HEK293 (cell line): Measurements from ENCODE around the gene IGF2R.

Experiments
- CTCF ChIA-PET: fragments of 350-600 bp; formaldehyde crosslinking; extraction: SDS; loops from one replicate; lab custom pipeline; 2021; ENCODE audit warnings: antibody characterized with exemption; lab: Yijun Ruan, JAX
- POLR2A ChIA-PET: fragments of 300-600 bp; formaldehyde crosslinking; extraction: SDS; loops from one replicate; lab custom pipeline; 2020; ENCODE audit warnings: antibody characterized with exemption, inconsistent platforms; lab: Yijun Ruan, JAX
- H3K27ac ChIP-seq: fragments of 200-500 bp; sonication (Bioruptor generic); 2 replicates; pipeline ENCODE4 v1.5.1; 2014; ENCODE audit warnings: low read depth, low read length, control low read depth, inconsistent platforms; ENCODE audit errors: extremely low read depth
- H3K36me3 ChIP-seq, 2 experiments: fragments of 200-500 bp in 1 of 2; sonication (Bioruptor generic) in 1 of 2; 1 replicate in 1 of 2; 2 replicates in 1 of 2; pipeline ENCODE4 v1.5.1; 2014 to 2017; ENCODE audit warnings: inconsistent platforms in 2 of 2, low read length in 2 of 2; ENCODE audit not compliant: control insufficient read depth in 2 of 2, insufficient read depth in 1 of 2
- H3K4me1 ChIP-seq: fragments of 200-500 bp; sonication (Bioruptor generic); 2 replicates; pipeline ENCODE4 v1.5.1; 2014; ENCODE audit warnings: mild to moderate bottlenecking, low read length, inconsistent platforms; ENCODE audit not compliant: control insufficient read depth, insufficient read depth
- H3K4me3 ChIP-seq: 2 replicates; pipeline ENCODE4 v1.5.1; 2011; ENCODE audit warnings: low read depth, mild to moderate bottlenecking, control low read depth, low read length, moderate library complexity
- H3K9me3 ChIP-seq: fragments of 200-500 bp; sonication (Bioruptor generic); 2 replicates; pipeline ENCODE4 v1.5.1; 2014; ENCODE audit warnings: low read depth, low read length, inconsistent platforms; ENCODE audit not compliant: control insufficient read depth, insufficient read depth
- GFI1B ChIP-seq: fragments of 450-650 bp; formaldehyde crosslinking; IDR thresholded peaks from 2 replicates; pipeline ENCODE4 v1.5.1; 2016; ENCODE audit warnings: missing biosample characterization, missing genetic modification characterization
- OSR2 ChIP-seq: fragments of 450-650 bp; formaldehyde crosslinking; IDR thresholded peaks from 2 replicates; pipeline ENCODE4 v1.5.1; 2016; ENCODE audit warnings: missing biosample characterization, missing genetic modification characterization
- OVOL3 ChIP-seq: fragments of 450-650 bp; formaldehyde crosslinking; IDR thresholded peaks from 2 replicates; pipeline ENCODE4 v1.5.1; 2016; ENCODE audit warnings: missing biosample characterization, missing genetic modification characterization
- TCF7L2 ChIP-seq: IDR thresholded peaks from 2 replicates; pipeline ENCODE4 v1.6.1; 2011; ENCODE audit warnings: low read depth, mild to moderate bottlenecking, inconsistent platforms, low read length, moderate library complexity, borderline replicate concordance
- TRIM28 ChIP-seq: IDR thresholded peaks from 2 replicates; pipeline ENCODE4 v1.6.1; 2011; ENCODE audit warnings: low read length, control low read depth, borderline replicate concordance
- YY1 ChIP-seq: fragments of 450-650 bp; formaldehyde crosslinking; IDR thresholded peaks from 2 replicates; pipeline ENCODE4 v1.5.1; 2018; ENCODE audit warnings: missing biosample characterization, missing genetic modification characterization
- ZBTB20 ChIP-seq: fragments of 450-650 bp; formaldehyde crosslinking; IDR thresholded peaks from 2 replicates; pipeline ENCODE4 v1.5.1; 2016; ENCODE audit warnings: missing biosample characterization, missing genetic modification characterization
- ZBTB21 ChIP-seq: fragments of 450-650 bp; formaldehyde crosslinking; IDR thresholded peaks from 2 replicates; pipeline ENCODE4 v1.5.1; 2017; ENCODE audit warnings: missing biosample characterization, missing genetic modification characterization
- ZBTB26 ChIP-seq: fragments of 450-650 bp; formaldehyde crosslinking; optimal IDR thresholded peaks from 2 replicates; pipeline ENCODE3; 2016; ENCODE audit warnings: missing biosample characterization, mild to moderate bottlenecking, missing genetic modification characterization
- ZBTB44 ChIP-seq: fragments of 450-650 bp; IDR thresholded peaks from 2 replicates; pipeline ENCODE4 v1.5.1; 2018; ENCODE audit warnings: missing biosample characterization, mild to moderate bottlenecking, missing genetic modification characterization
- ZNF16 ChIP-seq: fragments of 450-650 bp; formaldehyde crosslinking; IDR thresholded peaks from 2 replicates; pipeline ENCODE4 v1.5.1; 2016; ENCODE audit warnings: low read depth, missing biosample characterization, missing genetic modification characterization
- ZNF174 ChIP-seq: fragments of 450-650 bp; formaldehyde crosslinking; IDR thresholded peaks from 2 replicates; pipeline ENCODE4 v1.5.0; 2017; ENCODE audit warnings: missing biosample characterization, mild to moderate bottlenecking, missing genetic modification characterization
- ZNF211 ChIP-seq: fragments of 450-650 bp; formaldehyde crosslinking; IDR thresholded peaks from 2 replicates; pipeline ENCODE4 v1.5.1; 2016; ENCODE audit warnings: low read depth, missing biosample characterization, missing genetic modification characterization
- ZNF362 ChIP-seq: fragments of 450-650 bp; formaldehyde crosslinking; IDR thresholded peaks from 2 replicates; pipeline ENCODE4 v1.5.1; 2016; ENCODE audit warnings: missing biosample characterization, missing genetic modification characterization
- ZNF433 ChIP-seq: fragments of 450-650 bp; formaldehyde crosslinking; IDR thresholded peaks from 2 replicates; pipeline ENCODE4 v1.5.1; 2016; ENCODE audit warnings: missing biosample characterization, missing genetic modification characterization, low read depth
- ZNF510 ChIP-seq: fragments of 450-650 bp; formaldehyde crosslinking; IDR thresholded peaks from 2 replicates; pipeline ENCODE4 v1.5.1; 2018; ENCODE audit warnings: mild to moderate bottlenecking, missing genetic modification characterization, missing biosample characterization; ENCODE audit not compliant: insufficient replicate concordance
- ZNF549 ChIP-seq: fragments of 450-650 bp; IDR thresholded peaks from 2 replicates; pipeline ENCODE4 v1.5.1; 2018; ENCODE audit warnings: missing biosample characterization, missing genetic modification characterization, mild to moderate bottlenecking, inconsistent platforms, moderate library complexity
- ZNF558 ChIP-seq: fragments of 450-650 bp; formaldehyde crosslinking; IDR thresholded peaks from 2 replicates; pipeline ENCODE4 v1.5.1; 2016; ENCODE audit warnings: missing biosample characterization, missing genetic modification characterization
- ZNF580 ChIP-seq: fragments of 450-650 bp; formaldehyde crosslinking; IDR thresholded peaks from 2 replicates; pipeline ENCODE4 v1.5.1; 2016; ENCODE audit warnings: missing biosample characterization, missing genetic modification characterization
- ZNF623 ChIP-seq: fragments of 450-650 bp; formaldehyde crosslinking; IDR thresholded peaks from 2 replicates; pipeline ENCODE4 v1.5.1; 2016; ENCODE audit warnings: missing biosample characterization, missing genetic modification characterization
- ZNF629 ChIP-seq: fragments of 450-650 bp; formaldehyde crosslinking; IDR thresholded peaks from 2 replicates; pipeline ENCODE4 v1.5.1; 2017; ENCODE audit warnings: missing biosample characterization, missing genetic modification characterization
- ZNF645 ChIP-seq: fragments of 450-650 bp; formaldehyde crosslinking; IDR thresholded peaks from 2 replicates; pipeline ENCODE4; 2016; ENCODE audit warnings: missing biosample characterization, missing genetic modification characterization
- ZNF701 ChIP-seq: fragments of 450-650 bp; formaldehyde crosslinking; IDR thresholded peaks from 2 replicates; pipeline ENCODE4 v1.5.1; 2016; ENCODE audit warnings: missing biosample characterization, missing genetic modification characterization
- ZNF704 ChIP-seq: fragments of 450-650 bp; formaldehyde crosslinking; IDR thresholded peaks from 2 replicates; pipeline ENCODE4 v1.5.1; 2016; ENCODE audit warnings: missing biosample characterization, missing genetic modification characterization
- ZNF776 ChIP-seq: fragments of 450-650 bp; formaldehyde crosslinking; IDR thresholded peaks from 2 replicates; pipeline ENCODE4 v1.5.0; 2017; ENCODE audit warnings: missing biosample characterization, missing genetic modification characterization, borderline replicate concordance
- ZSCAN16 ChIP-seq: fragments of 450-650 bp; formaldehyde crosslinking; IDR thresholded peaks from 2 replicates; pipeline ENCODE4 v1.5.1; 2016; ENCODE audit warnings: missing biosample characterization, missing genetic modification characterization

The IGF2R gene

GRCh38 chr6:160036331-160036695 lies 67.4 kb downstream of the IGF2R start:
- TF ChIP-seq TRIM28: no peak
- no peak for TF ChIP-seq TCF7L2
- no peak for TF ChIP-seq ZNF701 (tag by site-specific recombination)
- TF ChIP-seq ZNF704 (tag by site-specific recombination): no peak
- TF ChIP-seq OSR2: no peak
- TF ChIP-seq ZNF174: no peak
- CTCF ChIA-PET: interaction anchor here (0.6 to 1.1 kb wide), 3 partner anchors 16 to 95 kb away, joined by 3 to 4 read pairs (median 4); no protein-coding TSS in a partner anchor
- H3K4me1 ChIP-seq: no peaks in the 10 kb centered on the region
- no peak overlapping the region for H3K4me3 ChIP-seq
- H3K27ac ChIP-seq: no peak overlapping the region
- POLR2A ChIA-PET: no interaction called here
- H3K36me3 ChIP-seq: peaks cover 4 to 94% of the 10 kb centered on the region in 2 experiments; a peak in 2 of 3 replicates
- H3K9me3 ChIP-seq: no peaks in the 10 kb centered on the region

GRCh38 chr6:160036790-160037206 lies 67.9 kb downstream of the IGF2R start:
- peaks cover 4 to 94% of the 10 kb centered on the region in 2 experiments; a peak in 2 of 3 replicates for H3K36me3 ChIP-seq
- CTCF ChIA-PET: interaction anchor here (0.6 to 1.1 kb wide), 3 partner anchors 17 to 96 kb away, joined by 3 to 4 read pairs (median 4); no protein-coding TSS in a partner anchor
- no peaks in the 10 kb centered on the region for H3K9me3 ChIP-seq
- TF ChIP-seq YY1 (tag by site-specific recombination) (no peak), ZNF580 (tag by site-specific recombination) (no peak), ZBTB44 (no peak), ZNF549 (tag by site-specific recombination) (no peak), TCF7L2 (no peak), ZNF645 (tag by site-specific recombination) (no peak), OVOL3 (no peak), ZNF558 (tag by site-specific recombination) (no peak), ZNF433 (tag by site-specific recombination) (no peak), ZNF510 (no peak), ZSCAN16 (tag by site-specific recombination) (no peak), ZNF623 (tag by site-specific recombination) (no peak), GFI1B (tag by site-specific recombination) (no peak)
- TF ChIP-seq, all 188 proteins: peak for 0
- Histone ChIP-seq H3K4me1 (no peaks in the 10 kb centered on the region), H3K27ac (no peak overlapping the region), H3K4me3 (no peak overlapping the region)
- POLR2A ChIA-PET: no interaction called here

GRCh38 chr6:160038479-160038878 lies 69.6 kb downstream of the IGF2R start:
- no peaks in the 10 kb centered on the region for H3K9me3 ChIP-seq
- CTCF ChIA-PET: interaction anchor here (1.1 kb wide), 1 partner anchor 177 kb away, joined by 3 read pairs; no protein-coding TSS in a partner anchor
- no peak overlapping the region for H3K4me3 ChIP-seq
- POLR2A ChIA-PET: no interaction called here
- H3K4me1 ChIP-seq: no peaks in the 10 kb centered on the region
- H3K27ac ChIP-seq: no peak overlapping the region
- peaks cover 0 to 94% of the 10 kb centered on the region in 2 experiments; a peak in 2 of 3 replicates for H3K36me3 ChIP-seq
- TF ChIP-seq ZBTB20 (tag by site-specific recombination): no peak
- TF ChIP-seq ZNF510: no peak
- TF ChIP-seq ZNF211: no peak
- TF ChIP-seq ZBTB21: no peak
- TF ChIP-seq ZNF362 (tag by site-specific recombination): no peak
- no peak for TF ChIP-seq ZBTB26 (tag by site-specific recombination)
- TF ChIP-seq ZNF629 (tag by site-specific recombination): no peak
- no peak for TF ChIP-seq ZNF776
- no peak for TF ChIP-seq ZNF16 (tag by site-specific recombination)
